CD4-positive, alpha-beta T cell treated with Interleukin-6 at 100 ng/mL for 8 hours (primary cell): ENCODE data around the gene DUSP10.

Experiments used
- DNase-seq: peaks from one replicate; pipeline ENCODE4 v3.0.0-alpha.2; 2020; ENCODE audit warnings: mixed read lengths, low spot score

The DUSP10 gene

DNA sequence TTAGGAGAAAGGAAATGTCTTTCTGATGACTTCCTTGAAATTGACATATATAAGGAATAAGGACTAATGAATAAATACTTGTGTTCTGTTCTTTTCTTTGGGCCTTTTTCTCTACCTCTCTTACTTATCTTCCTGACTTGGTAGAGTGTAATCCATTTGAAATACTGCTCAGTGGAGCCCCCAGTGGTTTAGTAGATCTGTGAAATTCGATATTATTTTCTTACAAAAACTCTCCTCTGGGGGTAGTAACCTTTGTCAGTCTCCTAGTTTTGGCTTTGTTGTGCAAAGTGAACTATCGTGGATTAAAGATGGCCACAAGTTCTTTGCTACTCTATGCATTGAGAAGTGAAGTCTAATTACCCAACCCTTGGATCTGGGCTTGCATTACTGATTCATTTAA lies 48.8 kb downstream of the DUSP10 start:
- no peak for DNase-seq

DNA sequence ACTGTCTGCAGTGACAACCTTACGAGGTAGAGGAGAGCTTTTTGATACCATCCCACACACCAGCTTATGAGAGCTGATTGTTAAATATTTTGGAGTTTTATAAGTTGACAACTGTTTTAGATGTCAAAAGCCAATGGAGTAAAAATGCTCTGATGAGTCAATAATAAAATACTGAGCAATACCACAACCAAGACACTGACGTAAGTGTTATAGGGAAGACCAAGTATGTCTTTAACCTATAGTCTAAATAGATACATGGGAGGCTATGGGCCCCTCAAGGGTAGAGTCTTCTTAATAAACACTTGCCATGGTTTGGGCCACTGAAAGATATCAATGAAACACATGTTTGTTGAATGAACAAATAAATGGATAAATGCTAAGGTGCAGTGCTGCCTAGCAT lies 49.2 kb downstream of the DUSP10 start:
- DNase-seq: no peak

DNA sequence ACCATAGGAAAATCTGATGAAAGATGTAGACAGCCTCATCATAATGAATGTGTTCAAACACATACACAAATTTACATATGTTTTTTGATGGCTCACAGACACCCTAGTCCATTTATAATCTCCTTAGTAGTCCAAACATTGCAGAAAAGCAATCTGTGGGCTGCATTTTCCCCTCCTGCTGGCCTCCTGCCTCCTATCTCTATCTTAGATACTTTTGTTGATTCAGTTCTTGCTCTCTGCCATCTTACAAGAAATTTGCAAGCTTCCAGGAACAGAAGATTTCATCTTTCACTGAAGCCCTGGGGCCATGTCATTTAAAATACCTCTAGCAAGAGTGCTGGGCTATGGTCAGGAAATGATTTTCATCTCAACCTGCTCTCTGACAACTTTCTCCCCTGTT lies 50.6 kb downstream of the DUSP10 start:
- DNase-seq: no peak

DNA sequence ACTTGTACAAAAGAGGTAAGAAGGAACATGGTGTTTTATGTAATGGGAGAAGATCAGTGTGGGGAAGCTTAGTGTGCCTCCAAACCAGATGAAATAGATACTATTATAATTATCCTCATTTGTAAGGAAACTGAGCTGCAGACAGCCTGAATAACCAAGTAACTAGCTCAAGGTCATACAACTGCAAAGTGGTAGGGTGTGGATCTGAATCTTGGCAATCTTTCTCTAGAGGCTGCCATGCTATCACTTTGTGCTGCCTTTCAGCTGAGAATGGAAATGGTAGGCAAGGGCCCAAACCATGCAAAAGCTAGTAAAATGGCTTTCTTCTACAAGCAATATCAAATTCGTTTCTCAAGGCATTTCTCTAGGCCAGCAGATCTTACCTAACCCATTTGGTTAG lies 51.0 kb downstream of the DUSP10 start:
- no peak for DNase-seq

DNA sequence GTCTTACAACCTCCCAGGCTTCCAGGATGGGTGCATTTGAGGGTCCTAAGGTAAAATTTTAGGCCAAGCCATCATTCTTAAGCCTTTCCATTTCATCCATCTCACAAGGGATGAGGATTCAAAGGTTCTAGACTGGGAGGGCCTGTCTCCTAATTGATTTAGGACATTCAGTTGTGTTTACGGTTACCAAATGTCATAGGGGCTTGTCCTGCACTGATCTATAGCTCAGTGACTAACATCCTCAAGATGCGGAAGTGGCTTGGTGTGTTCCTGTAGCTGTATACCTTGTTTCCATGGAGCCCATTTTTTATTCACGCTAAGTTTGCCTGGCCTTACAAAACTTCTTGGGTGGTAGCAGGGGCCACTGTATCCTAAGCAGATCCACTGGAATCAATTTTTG lies 52.8 kb downstream of the DUSP10 start:
- DNase-seq: no peak

DNA sequence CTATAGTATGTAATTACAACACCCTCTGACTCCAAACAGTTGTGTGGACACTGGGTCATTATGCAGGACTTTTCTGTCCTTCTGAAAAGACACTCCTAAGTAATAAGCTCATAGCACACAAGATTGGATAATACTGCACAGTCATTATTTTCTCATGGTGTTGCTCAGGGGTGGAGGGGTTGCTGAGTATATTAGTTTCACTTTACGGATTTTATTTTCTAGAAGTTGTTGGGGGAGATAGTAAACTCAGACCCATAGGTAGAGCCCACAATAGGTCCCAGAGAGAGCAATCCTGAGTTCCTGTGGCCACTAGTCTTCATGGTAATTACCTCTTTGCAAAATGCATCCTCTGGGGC lies 53.4 kb downstream of the DUSP10 start:
- no peak for DNase-seq

DNA sequence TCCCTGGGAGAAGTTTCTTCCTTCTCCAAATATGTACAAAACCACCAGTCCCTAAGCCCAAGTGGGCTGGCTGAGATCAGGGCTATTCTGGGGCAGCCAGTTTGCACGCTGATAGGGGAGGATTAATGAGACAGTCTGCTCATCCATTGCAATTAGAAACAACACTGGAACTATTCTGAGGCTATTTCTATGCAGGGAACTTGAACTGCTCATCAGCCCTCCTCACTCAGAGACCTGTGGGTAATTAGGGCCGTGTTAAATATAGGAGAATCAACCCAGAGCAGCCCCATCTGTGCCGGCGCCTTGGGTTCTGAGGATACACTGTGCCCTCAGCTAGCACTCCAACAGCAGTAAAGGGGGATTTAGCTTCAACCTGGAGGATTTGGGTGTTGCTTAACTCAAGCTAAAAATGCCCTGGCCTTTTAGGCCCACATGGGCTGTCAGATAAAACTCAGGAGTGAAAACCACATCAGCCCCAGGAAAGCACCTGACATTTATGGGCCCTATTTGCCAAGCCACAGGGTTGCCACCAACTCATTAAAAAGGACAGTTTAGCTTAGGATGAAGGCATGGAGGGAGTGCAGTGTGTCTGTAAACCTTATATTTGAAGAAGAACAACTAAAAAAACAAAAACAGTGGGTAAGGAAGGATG lies 53.9 kb downstream of the DUSP10 start:
- no peak for DNase-seq

DNA sequence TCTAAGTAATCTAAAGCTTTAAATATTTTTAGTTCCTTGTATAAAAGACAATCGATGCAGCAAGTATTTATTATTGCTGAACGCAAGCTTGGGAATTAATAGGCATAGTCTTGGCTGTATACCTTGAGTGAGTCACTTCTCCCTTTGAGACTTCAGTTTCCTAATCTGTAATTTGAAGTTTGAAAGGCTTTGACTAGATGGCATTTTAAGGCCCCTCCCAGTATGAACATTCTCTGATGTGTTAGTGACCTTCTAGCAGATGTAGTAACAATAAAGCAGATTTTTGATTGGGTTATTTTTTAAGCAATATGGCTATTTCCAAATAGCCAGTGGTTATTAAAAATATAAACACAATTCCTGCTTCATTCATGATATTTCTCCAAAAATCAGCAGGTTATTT lies 58.2 kb downstream of the DUSP10 start:
- DNase-seq: no peak

DNA sequence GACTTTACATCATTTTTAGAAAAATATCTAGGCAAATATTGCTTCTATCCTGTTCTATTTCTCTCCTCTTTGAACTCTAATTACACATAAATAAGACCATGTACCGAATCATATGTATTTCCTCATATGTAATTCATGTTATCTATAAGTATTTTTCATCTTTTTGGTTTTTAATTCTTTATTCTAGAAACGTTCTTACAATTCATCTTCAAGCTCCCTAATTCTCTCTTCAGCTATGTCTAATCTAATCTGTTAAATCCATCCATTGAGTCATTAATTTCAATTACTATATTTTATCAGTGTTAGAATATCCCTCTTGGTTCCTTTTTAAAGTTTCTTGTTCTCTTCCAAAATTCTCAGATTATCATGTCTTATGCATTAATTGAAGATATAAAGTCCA lies 61.8 kb downstream of the DUSP10 start:
- DNase-seq: no peak

DNA sequence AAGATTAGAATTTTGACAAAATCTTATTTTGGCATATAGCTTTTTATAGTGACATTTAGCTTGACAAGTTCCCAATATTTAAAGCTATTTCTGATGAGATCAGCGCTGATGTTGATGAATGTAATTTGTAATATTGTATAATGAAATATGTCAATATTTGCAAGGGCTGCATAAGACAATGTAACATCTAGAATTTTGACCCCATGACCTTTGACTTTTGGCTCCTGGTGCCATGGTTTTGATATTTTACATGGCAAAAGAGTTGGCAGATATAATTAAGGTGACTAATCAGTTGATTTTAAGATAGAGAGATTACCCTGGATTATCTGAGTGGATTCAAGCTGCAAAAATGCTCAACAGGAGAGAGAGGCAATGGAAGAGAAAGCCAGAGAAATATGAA lies 63.9 kb downstream of the DUSP10 start:
- no peak for DNase-seq

DNA sequence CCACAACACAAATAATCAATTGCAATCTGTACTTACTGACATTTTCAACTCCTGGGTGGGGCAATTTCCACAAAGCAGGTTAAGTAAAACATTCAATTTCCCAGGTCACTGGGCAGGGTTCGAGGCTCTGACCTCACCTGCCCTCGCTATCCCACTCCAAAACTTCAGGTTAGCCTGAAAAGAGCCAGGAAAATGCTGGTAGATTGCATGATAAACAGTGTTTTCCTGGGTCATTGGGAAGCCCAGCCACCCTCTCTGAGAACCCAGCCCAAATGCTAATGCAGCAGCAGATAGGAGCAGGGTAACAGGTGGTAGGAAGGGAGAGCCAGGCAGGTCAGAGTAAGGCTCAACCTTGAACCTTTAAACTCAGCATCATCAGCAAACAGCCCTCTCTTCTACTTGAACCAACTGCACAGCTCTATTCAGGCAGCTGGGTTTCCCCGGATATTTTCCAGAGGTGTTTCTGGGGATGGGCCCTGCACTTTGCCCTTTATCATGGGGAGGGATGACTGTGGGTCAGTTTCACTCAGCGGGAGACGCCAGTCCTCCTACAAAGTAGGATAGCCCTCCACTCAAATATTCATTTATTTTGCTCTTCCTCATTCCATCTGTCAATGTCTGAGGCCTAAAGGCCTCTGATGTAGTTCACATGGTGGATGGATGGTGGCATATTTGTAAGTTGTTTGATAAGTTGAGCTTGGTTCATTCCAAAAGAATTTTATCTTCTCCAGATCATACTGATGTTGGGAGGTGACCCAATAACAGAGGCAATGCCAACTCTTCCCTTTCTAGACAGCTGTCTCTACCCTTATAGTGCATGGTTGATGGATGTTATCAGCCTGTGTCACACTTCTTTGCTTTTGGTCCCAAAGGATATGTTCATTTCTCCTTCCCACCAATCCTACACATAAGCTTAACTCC lies 65.7 kb downstream of the DUSP10 start:
- no peak for DNase-seq

DNA sequence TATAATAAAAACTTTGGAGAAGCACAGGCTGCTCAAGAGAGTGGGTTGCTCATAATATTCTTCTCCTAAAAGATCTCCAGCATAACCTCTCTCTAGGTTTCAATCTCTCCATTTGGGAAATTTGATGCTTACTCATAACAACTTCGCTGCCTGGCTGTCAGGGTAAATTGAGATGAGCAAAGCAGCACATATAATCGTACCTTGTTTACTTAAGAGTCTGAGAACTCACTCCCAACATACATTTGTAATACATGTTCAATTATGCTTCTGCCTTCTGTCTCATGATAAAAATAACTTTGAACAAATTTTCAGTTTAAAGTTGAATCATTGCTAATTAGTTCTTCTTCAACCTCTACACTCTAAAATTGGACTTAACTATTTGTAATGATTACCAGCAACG lies 68.9 kb downstream of the DUSP10 start:
- no peak for DNase-seq

DNA sequence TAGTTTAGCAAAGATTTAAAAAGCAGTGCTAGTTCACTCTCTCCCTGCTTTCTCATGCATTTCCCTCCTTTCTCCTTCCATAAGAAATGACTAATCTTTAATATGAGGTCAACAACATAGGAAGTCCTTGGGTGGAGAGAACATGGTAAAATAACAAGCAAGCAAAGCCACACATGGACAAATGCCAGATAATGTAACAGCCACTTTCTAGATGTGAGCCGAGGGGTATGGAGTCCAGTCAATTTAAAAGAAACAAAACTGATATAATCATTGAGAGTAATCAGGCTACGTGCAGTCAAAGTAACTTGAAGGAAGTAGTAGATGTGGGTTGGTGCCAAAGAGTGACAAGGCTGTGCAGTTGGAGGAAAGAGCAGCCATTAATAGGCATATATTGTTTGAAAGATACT lies 69.6 kb downstream of the DUSP10 start:
- no peak for DNase-seq

DNA sequence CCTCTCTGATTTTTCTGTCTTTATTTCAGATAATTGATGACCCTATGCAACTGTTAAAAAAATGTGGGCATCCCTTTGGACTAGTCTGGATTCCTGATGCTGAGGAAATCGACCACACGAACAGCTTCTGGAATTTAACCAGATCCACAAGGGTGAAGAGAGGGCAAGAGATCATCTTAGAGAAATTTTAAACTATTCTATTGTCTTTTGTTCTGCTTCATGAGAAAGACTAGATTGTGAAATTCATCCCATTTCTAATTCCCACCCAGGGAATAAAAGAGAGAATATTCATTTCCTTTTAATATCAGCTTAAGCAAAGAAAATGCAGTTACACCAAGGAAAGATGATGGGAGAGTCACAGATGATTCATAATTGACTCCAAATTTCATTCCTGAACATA lies 71.8 kb downstream of the DUSP10 start:
- DNase-seq: no peak

DNA sequence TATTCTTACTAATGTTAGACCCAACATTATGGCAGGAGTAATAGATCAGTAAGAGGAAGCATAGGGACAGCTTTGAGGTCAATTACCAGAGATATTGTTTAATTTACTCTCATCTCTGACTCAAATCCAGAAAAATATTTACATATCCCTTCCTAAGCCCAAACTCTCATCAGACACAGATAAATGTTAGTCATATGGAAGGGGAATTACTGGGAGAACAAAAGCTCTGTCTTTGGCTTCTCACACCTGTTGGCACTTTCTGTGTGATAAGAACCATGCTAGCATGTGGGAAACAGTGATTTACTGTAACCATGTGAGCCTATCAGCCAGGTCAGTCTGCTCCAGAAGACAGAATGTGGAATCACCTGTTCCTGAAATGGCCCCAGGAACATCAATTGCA lies 72.4 kb downstream of the DUSP10 start:
- DNase-seq: no peak

DNA sequence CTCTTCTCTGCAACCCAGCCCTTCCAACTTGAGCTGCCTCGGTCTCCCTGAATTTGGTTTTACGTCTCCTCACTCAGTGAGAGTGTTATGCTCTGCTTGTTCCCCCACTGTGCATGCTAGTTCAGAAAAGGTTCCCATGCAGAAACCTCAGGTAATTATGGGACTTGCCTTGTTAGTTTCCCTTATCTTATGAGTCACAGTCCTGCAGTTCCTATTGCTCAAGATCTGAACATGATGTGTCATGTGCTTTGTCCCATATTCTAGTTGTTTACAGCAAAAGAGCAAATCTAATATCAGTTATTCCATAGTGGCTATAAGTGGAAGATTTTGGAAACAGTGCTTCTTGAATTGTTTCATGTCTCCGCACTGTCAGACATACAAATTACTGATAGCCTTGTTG lies 74.4 kb downstream of the DUSP10 start:
- no peak for DNase-seq

DNA sequence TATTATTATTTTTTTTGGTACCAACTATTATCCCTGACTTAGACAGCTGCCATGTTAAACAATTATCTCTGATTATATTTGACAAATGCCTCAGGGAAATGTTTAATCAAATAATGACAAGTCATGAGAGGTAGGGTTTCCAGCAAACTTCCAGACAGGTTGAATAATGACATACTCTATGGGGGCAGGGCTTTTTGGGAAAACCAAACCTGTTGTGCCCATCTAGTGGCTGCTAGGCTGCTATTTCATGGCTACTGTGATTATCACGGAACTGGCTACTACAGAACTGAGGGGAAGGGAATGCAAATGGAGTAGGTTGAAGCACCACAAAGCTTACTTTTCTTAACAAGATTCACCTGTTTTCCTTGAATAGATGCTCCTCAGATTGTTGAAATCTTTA lies 77.6 kb downstream of the DUSP10 start:
- DNase-seq: no peak

DNA sequence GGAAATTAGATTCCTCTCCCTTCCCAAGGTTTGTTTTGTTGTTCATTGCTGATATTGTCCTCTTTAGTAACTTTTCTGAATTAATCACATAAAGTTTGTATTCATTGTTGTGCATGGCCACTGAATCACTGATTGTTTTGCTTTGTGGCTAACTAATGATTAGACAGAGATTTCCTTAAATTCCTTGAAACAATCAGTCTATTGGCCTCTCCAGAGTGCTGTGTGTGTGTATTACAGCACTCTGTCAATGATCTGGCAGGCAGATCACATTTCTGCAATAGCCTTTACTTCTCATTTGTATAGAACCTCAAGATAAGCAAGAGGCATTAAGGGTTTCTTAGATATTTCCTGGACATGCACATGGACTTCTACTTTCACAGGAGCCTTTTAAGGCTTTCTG lies 78.6 kb downstream of the DUSP10 start:
- DNase-seq: no peak

DNA sequence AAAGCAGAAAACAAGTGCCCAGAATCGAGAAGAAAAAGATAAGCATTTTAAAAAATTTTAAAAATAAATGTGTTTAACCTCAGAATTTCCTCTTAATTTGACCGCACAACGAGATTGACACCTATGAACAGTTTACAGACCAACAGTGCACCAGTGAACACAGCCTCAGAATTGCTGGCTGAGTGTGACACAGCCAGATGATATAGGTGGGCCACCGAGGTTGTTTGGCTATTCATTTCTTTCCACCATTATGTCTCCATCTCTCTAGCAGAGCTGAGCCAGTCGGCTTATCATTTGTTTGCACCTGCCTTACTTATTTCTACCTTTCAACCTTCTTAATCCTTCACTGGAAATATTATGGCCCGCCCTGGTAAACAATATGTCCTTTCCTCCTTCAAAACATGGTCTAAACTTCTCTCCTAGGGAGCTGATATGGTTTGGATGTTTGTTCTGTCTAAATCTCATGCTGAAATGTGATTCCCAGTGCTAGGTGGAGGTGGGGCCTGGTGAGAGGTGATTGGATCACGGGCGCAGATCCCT lies 86.1 kb downstream of the DUSP10 start:
- DNase-seq: no peak
